Astrocyte (in vitro differentiated cells and primary cell): Measurements from ENCODE around the gene CLCNKA. TPM values are rescaled to one million over a fixed set of nuclear protein-coding genes. Genes with fewer than 3 reads are reported as not detected.
"Not testable (repeated sequence)": the region's sequence is repeated elsewhere in the genome, so short reads cannot be mapped to it uniquely, and the experiment has no call there.

Experiments
- DNase-seq: peaks from one replicate; pipeline ENCODE4 v3.0.0-alpha.2; 2010; ENCODE audit warnings: low read depth
- FAIRE-seq: peaks from 2 replicates; lab custom pipeline; 2011; peaks lifted over from hg19 to GRCh38; lab: Jason Lieb, UNC
- H2AFZ ChIP-seq: 2 replicates; pipeline ENCODE4 v1.6.0; 2012; ENCODE audit warnings: low read depth, low read length, inconsistent platforms
- H3K27ac ChIP-seq: 2 replicates; pipeline ENCODE4 v1.5.1; 2011; ENCODE audit warnings: low read depth, low read length, inconsistent platforms
- H3K27me3 ChIP-seq: 2 replicates; pipeline ENCODE4 v1.6.0; 2011; ENCODE audit warnings: low read length, inconsistent platforms; ENCODE audit not compliant: insufficient read depth
- H3K36me3 ChIP-seq: 2 replicates; pipeline ENCODE4 v1.5.1; 2011; ENCODE audit warnings: low read length, inconsistent platforms; ENCODE audit not compliant: insufficient read depth
- H3K4me1 ChIP-seq: 2 replicates; pipeline ENCODE4 v1.5.1; 2011; ENCODE audit warnings: low read length, inconsistent platforms; ENCODE audit not compliant: insufficient read depth
- H3K4me2 ChIP-seq: 2 replicates; pipeline ENCODE4 v1.6.0; 2012; ENCODE audit warnings: low read length, inconsistent platforms
- H3K4me3 ChIP-seq: 2 replicates; pipeline ENCODE4 v1.5.1; 2011; ENCODE audit warnings: low read depth, mild to moderate bottlenecking, low read length, inconsistent platforms; ENCODE audit not compliant: insufficient read depth
- H3K79me2 ChIP-seq: 2 replicates; pipeline ENCODE4 v1.6.0; 2012; ENCODE audit warnings: mild to moderate bottlenecking, low read length, inconsistent platforms; ENCODE audit not compliant: insufficient read depth
- H3K9ac ChIP-seq: 2 replicates; pipeline ENCODE4 v1.6.0; 2012; ENCODE audit warnings: mild to moderate bottlenecking, low read length, inconsistent platforms
- H3K9me3 ChIP-seq: 2 replicates; pipeline ENCODE4 v1.5.1; 2012; ENCODE audit warnings: low read depth, mild to moderate bottlenecking, low read length, inconsistent platforms; ENCODE audit not compliant: insufficient read depth
- H4K20me1 ChIP-seq: 2 replicates; pipeline ENCODE4 v1.6.0; 2012; ENCODE audit warnings: low read length, inconsistent platforms; ENCODE audit not compliant: insufficient read depth
- H3K27ac Mint-ChIP-seq: one replicate; pipeline ENCODE4 v1.8.0; 2021; ENCODE audit warnings: mild to moderate bottlenecking, mixed read lengths; ENCODE audit not compliant: unreplicated experiment
- H3K27me3 Mint-ChIP-seq: one replicate; pipeline ENCODE4 v1.8.0; 2021; ENCODE audit warnings: low read depth, mixed read lengths; ENCODE audit not compliant: unreplicated experiment
- H3K36me3 Mint-ChIP-seq: one replicate; pipeline ENCODE4 v1.8.0; 2021; ENCODE audit warnings: low read depth, mixed read lengths; ENCODE audit not compliant: unreplicated experiment
- H3K4me1 Mint-ChIP-seq: one replicate; pipeline ENCODE4 v1.8.0; 2021; ENCODE audit warnings: low read depth, mixed read lengths; ENCODE audit not compliant: unreplicated experiment
- H3K4me3 Mint-ChIP-seq: one replicate; pipeline ENCODE4 v1.8.0; 2021; ENCODE audit warnings: mild to moderate bottlenecking, moderate library complexity, mixed read lengths; ENCODE audit not compliant: unreplicated experiment
- H3K9me3 Mint-ChIP-seq: one replicate; pipeline ENCODE4 v1.8.0; 2021; ENCODE audit warnings: mild to moderate bottlenecking, mixed read lengths; ENCODE audit not compliant: unreplicated experiment
- CTCF ChIP-seq: IDR thresholded peaks from 2 replicates; pipeline ENCODE4 v1.5.1; 2011; ENCODE audit warnings: low read depth, mild to moderate bottlenecking, inconsistent platforms, low read length, moderate library complexity; ENCODE audit not compliant: insufficient read depth
- EZH2 ChIP-seq: IDR thresholded peaks from 2 replicates; pipeline ENCODE4 v1.6.1; 2012; ENCODE audit warnings: mild to moderate bottlenecking, low read length, inconsistent platforms; ENCODE audit not compliant: insufficient read depth
- total RNA-seq: library from RNA; stranded (reverse); gene quantifications from 2 replicates; pipeline ENCODE4 v1.2.1, GENCODE V29; 2021

Gene CLCNKA
- total RNA-seq, 1 donor from 2014 or later = 0.16 TPM

- TF ChIP-seq EZH2 = no peak
- no peak for TF ChIP-seq CTCF
- FAIRE-seq (no peak), DNase-seq (no peak)
- Histone ChIP-seq H3K36me3 (no peaks in the 10 kb centered on the region), H3K4me3 (no peak overlapping the region), H3K27me3 (no peaks in the 10 kb centered on the region), H3K4me2 (no peak overlapping the region), H2AFZ (no peak overlapping the region), H3K9me3 (no peaks in the 10 kb centered on the region), H4K20me1 (no peaks in the 10 kb centered on the region), H3K27ac (no peak overlapping the region), H3K9ac (no peak overlapping the region), H3K4me1 (no peaks in the 10 kb centered on the region), H3K79me2 (no peaks in the 10 kb centered on the region)
- no peaks in the 10 kb centered on the region for H3K9me3 Mint-ChIP-seq
- H3K27me3 Mint-ChIP-seq = peaks cover 6% of the 10 kb centered on the region
- H3K4me3 Mint-ChIP-seq = no peak overlapping the region
- no peak overlapping the region for H3K27ac Mint-ChIP-seq
- H3K36me3 Mint-ChIP-seq = no peaks in the 10 kb centered on the region
- H3K4me1 Mint-ChIP-seq = peaks cover 4% of the 10 kb centered on the region
Measured at GRCh38 chr1:16031551-16031950, 9.7 kb downstream of the CLCNKA start.

- H3K27me3 ChIP-seq = no peaks in the 10 kb centered on the region
- peak overlapping the region; percentile 26 for H2AFZ ChIP-seq
- H3K36me3 Mint-ChIP-seq = no peaks in the 10 kb centered on the region
- H3K4me2 ChIP-seq = no peak overlapping the region
- DNase-seq = peak; percentile 61
- no peak overlapping the region for H3K9ac ChIP-seq
- H3K9me3 ChIP-seq = no peaks in the 10 kb centered on the region
- no peak overlapping the region for H3K4me3 Mint-ChIP-seq
- peaks cover 14% of the 10 kb centered on the region for H3K27me3 Mint-ChIP-seq
- no peak overlapping the region for H3K27ac Mint-ChIP-seq
- no peaks in the 10 kb centered on the region for H3K4me1 ChIP-seq
- H3K4me1 Mint-ChIP-seq = peaks cover 4% of the 10 kb centered on the region
- no peaks in the 10 kb centered on the region for H3K36me3 ChIP-seq
- no peak overlapping the region for H3K27ac ChIP-seq
- TF ChIP-seq EZH2 (no peak), CTCF (peak; percentile 77)
- H4K20me1 ChIP-seq = no peaks in the 10 kb centered on the region
- FAIRE-seq = no peak
- peaks cover 2% of the 10 kb centered on the region for H3K9me3 Mint-ChIP-seq
- H3K79me2 ChIP-seq = no peaks in the 10 kb centered on the region
- H3K4me3 ChIP-seq = no peak overlapping the region
Measured at GRCh38 chr1:16032388-16033102, 10.7 kb downstream of the CLCNKA start.

- not testable (repeated sequence) for FAIRE-seq, H3K4me2 ChIP-seq
Measured at GRCh38 chr1:16033103-16033632, 11.3 kb downstream of the CLCNKA start.

GRCh38 chr1:16036461-16036860 lies 14.6 kb downstream of the CLCNKA start:
- H3K4me3 ChIP-seq, H3K27ac Mint-ChIP-seq, H2AFZ ChIP-seq, DNase-seq, H3K27ac ChIP-seq, H3K36me3 Mint-ChIP-seq, H4K20me1 ChIP-seq, FAIRE-seq, H3K4me1 Mint-ChIP-seq, H3K9ac ChIP-seq, H3K9me3 ChIP-seq, H3K4me1 ChIP-seq, H3K36me3 ChIP-seq, H3K4me2 ChIP-seq, H3K79me2 ChIP-seq, H3K4me3 Mint-ChIP-seq, H3K27me3 ChIP-seq, H3K9me3 Mint-ChIP-seq: not testable (repeated sequence)
- peaks cover 33% of the 10 kb centered on the region for H3K27me3 Mint-ChIP-seq

More at GRCh38 chr1:16033103-16033632, 11.3 kb downstream of the CLCNKA start:
- not testable (repeated sequence) for H3K4me3 Mint-ChIP-seq, H3K4me1 Mint-ChIP-seq, H3K27ac Mint-ChIP-seq, H4K20me1 ChIP-seq, H3K9me3 ChIP-seq, H3K27me3 ChIP-seq, H3K79me2 ChIP-seq, H3K4me1 ChIP-seq, H3K4me3 ChIP-seq, H3K36me3 Mint-ChIP-seq, H3K27ac ChIP-seq, DNase-seq, H3K36me3 ChIP-seq, H3K9ac ChIP-seq, H3K9me3 Mint-ChIP-seq
- peaks cover 13% of the 10 kb centered on the region for H3K27me3 Mint-ChIP-seq
- H2AFZ ChIP-seq = peak overlapping the region; percentile 26
